HG02610 (cell line): ENCODE data around the gene C4A.
"Not testable (repeated sequence)": the region's sequence is repeated elsewhere in the genome, so short reads cannot be mapped to it uniquely, and the experiment has no call there.

Experiments
- ATAC-seq: cut with Tn5 transposase; IDR thresholded peaks from one replicate; pipeline ENCODE4 v1.9.1; 2021; ENCODE audit warnings: mild to moderate bottlenecking, moderate library complexity; ENCODE audit not compliant: unreplicated experiment

C4A gene

GRCh38 chr6:31978831-31979230, 3.0 kb upstream of the C4A start:
- ATAC-seq: no peak

GRCh38 chr6:31979238-31979898, 2.5 kb upstream of the C4A start:
- no peak for ATAC-seq

- ATAC-seq: not testable (repeated sequence)
These were observed 1.5 kb upstream of the C4A start for GRCh38 chr6:31980195-31980876.

GRCh38 chr6:31980998-31981397, 859 bp upstream of the C4A start:
- ATAC-seq: not testable (repeated sequence)

GRCh38 chr6:31989363-31989762, 7.5 kb downstream of the C4A start:
- ATAC-seq: not testable (repeated sequence)

GRCh38 chr6:31994421-31994820, 12.6 kb downstream of the C4A start:
- ATAC-seq: not testable (repeated sequence)

GRCh38 chr6:31996385-31996784, 14.5 kb downstream of the C4A start:
- ATAC-seq: not testable (repeated sequence)

- not testable (repeated sequence) for ATAC-seq
These were observed 20.9 kb downstream of the C4A start for GRCh38 chr6:32002546-32003268.

GRCh38 chr6:32003301-32003700, 21.4 kb downstream of the C4A start:
- ATAC-seq: not testable (repeated sequence)

GRCh38 chr6:32004393-32004792, 22.5 kb downstream of the C4A start:
- ATAC-seq: not testable (repeated sequence)

GRCh38 chr6:32004864-32005537, 23.1 kb downstream of the C4A start:
- not testable (repeated sequence) for ATAC-seq

GRCh38 chr6:32005538-32005880, 23.7 kb downstream of the C4A start:
- ATAC-seq: not testable (repeated sequence)

- ATAC-seq: not testable (repeated sequence)
These were observed 24.2 kb downstream of the C4A start for GRCh38 chr6:32005991-32006529.

GRCh38 chr6:32007086-32007485, 25.2 kb downstream of the C4A start:
- not testable (repeated sequence) for ATAC-seq

- ATAC-seq: not testable (repeated sequence)
These were observed 26.2 kb downstream of the C4A start for GRCh38 chr6:32008037-32008436.

GRCh38 chr6:32008616-32009015, 26.8 kb downstream of the C4A start:
- ATAC-seq: not testable (repeated sequence)

GRCh38 chr6:32009537-32009936, 27.7 kb downstream of the C4A start:
- not testable (repeated sequence) for ATAC-seq

- ATAC-seq: not testable (repeated sequence)
These were observed 29.1 kb downstream of the C4A start for GRCh38 chr6:32010856-32011530.

GRCh38 chr6:32012941-32013617, 31.2 kb downstream of the C4A start:
- ATAC-seq: not testable (repeated sequence)

GRCh38 chr6:32013738-32014137, 31.9 kb downstream of the C4A start:
- not testable (repeated sequence) for ATAC-seq
